GM12872 (cell line): Measurements from ENCODE around the gene POFUT2.

ENCODE experiments used
- CTCF ChIP-seq: IDR thresholded peaks from 3 replicates; pipeline ENCODE4 v1.5.1; 2011; ENCODE audit warnings: low read depth, mild to moderate bottlenecking, low read length, moderate library complexity; ENCODE audit not compliant: insufficient read depth

Gene POFUT2

GRCh38 chr21:45328198-45329091 is 40.8 kb upstream of the POFUT2 start:
- no peak for TF ChIP-seq CTCF

DNA sequence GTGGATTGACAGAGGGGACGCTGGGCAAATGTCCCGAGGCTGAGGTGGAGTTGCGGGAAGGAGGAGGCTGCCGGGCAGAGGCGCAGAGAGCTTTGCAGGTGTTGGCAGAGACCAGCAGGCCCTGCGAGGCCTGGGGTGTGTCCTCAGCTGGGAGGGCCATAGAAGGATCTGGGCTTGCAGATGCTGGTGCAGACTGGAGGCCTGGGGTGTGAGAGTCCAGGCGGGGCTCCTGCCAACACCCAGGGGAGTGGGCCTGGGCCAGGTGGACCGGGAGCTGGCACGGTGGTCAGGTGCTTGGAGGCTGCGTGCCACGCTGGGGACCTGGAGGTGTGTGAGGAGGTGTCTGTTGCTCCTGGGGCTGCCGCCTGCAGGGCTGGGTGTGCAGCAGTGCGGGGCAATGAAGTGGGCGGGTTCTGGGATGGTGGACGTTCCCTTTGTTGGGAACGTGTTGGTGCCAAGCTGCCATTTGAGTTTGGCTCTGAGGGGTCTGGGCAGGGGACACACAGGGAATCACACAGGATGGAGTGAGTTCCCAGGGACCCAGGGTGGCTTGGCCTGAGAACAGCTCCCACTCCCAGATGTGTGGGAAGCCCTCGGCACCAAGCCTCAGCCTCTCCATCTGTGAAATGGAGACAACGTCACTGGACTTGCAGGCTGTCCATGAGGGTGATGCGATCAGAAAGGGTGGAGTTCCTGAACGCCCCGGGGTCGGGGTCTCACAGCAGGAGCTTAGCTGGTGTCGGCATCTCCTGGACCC is 39.9 kb upstream of the POFUT2 start:
- TF ChIP-seq CTCF = no peak

- TF ChIP-seq CTCF = no peak
Observed at GRCh38 chr21:45326891-45327440, 39.3 kb upstream of the POFUT2 start.

GRCh38 chr21:45326169-45326851 is 38.6 kb upstream of the POFUT2 start:
- no peak for TF ChIP-seq CTCF

GRCh38 chr21:45325206-45326168 is 37.8 kb upstream of the POFUT2 start:
- no peak for TF ChIP-seq CTCF

GRCh38 chr21:45324489-45325205 is 37.0 kb upstream of the POFUT2 start:
- TF ChIP-seq CTCF = no peak
